HEK293 (cell line): ENCODE measurements around the gene ZNF101.
A peak's percentile ranks its signal among the peaks of the same experiment; 100 is the strongest.

Experiments
- CTCF ChIA-PET: fragments of 350-600 bp; formaldehyde crosslinking; extraction: SDS; loops from one replicate; lab custom pipeline; 2021; ENCODE audit warnings: antibody characterized with exemption; lab: Yijun Ruan, JAX
- POLR2A ChIA-PET: fragments of 300-600 bp; formaldehyde crosslinking; extraction: SDS; loops from one replicate; lab custom pipeline; 2020; ENCODE audit warnings: antibody characterized with exemption, inconsistent platforms; lab: Yijun Ruan, JAX
- H3K27ac ChIP-seq: fragments of 200-500 bp; sonication (Bioruptor generic); 2 replicates; pipeline ENCODE4 v1.5.1; 2014; ENCODE audit warnings: low read depth, low read length, control low read depth, inconsistent platforms; ENCODE audit errors: extremely low read depth
- H3K36me3 ChIP-seq, 2 experiments: fragments of 200-500 bp in 1 of 2; sonication (Bioruptor generic) in 1 of 2; 1 replicate in 1 of 2; 2 replicates in 1 of 2; pipeline ENCODE4 v1.5.1; 2014 to 2017; ENCODE audit warnings: inconsistent platforms in 2 of 2, low read length in 2 of 2; ENCODE audit not compliant: control insufficient read depth in 2 of 2, insufficient read depth in 1 of 2
- H3K4me1 ChIP-seq: fragments of 200-500 bp; sonication (Bioruptor generic); 2 replicates; pipeline ENCODE4 v1.5.1; 2014; ENCODE audit warnings: mild to moderate bottlenecking, low read length, inconsistent platforms; ENCODE audit not compliant: control insufficient read depth, insufficient read depth
- H3K4me3 ChIP-seq: 2 replicates; pipeline ENCODE4 v1.5.1; 2011; ENCODE audit warnings: low read depth, mild to moderate bottlenecking, control low read depth, low read length, moderate library complexity
- H3K9me3 ChIP-seq: fragments of 200-500 bp; sonication (Bioruptor generic); 2 replicates; pipeline ENCODE4 v1.5.1; 2014; ENCODE audit warnings: low read depth, low read length, inconsistent platforms; ENCODE audit not compliant: control insufficient read depth, insufficient read depth
- BCL11A ChIP-seq: fragments of 450-650 bp; formaldehyde crosslinking; IDR thresholded peaks from 2 replicates; pipeline ENCODE4 v1.5.1; 2016; ENCODE audit warnings: low read depth, missing biosample characterization, missing genetic modification characterization
- HOXC10 ChIP-seq: sonication (generic); formaldehyde crosslinking; IDR thresholded peaks from 2 replicates; pipeline ENCODE4 v1.8.1; 2023; ENCODE audit warnings: mild to moderate bottlenecking, missing genetic modification reagents
- REPIN1 ChIP-seq: fragments of 450-650 bp; formaldehyde crosslinking; IDR thresholded peaks from 2 replicates; pipeline ENCODE4 v1.5.1; 2017; ENCODE audit warnings: missing biosample characterization, missing genetic modification characterization, low read depth
- ZBTB48 ChIP-seq: fragments of 450-650 bp; formaldehyde crosslinking; IDR thresholded peaks from 2 replicates; pipeline ENCODE4 v1.5.1; 2016; ENCODE audit warnings: missing biosample characterization, missing genetic modification characterization
- ZBTB8A ChIP-seq: fragments of 450-650 bp; formaldehyde crosslinking; IDR thresholded peaks from 2 replicates; pipeline ENCODE4 v1.5.1; 2016; ENCODE audit warnings: missing biosample characterization, missing genetic modification characterization
- ZFHX2 ChIP-seq: fragments of 450-650 bp; formaldehyde crosslinking; conservative IDR thresholded peaks from 2 replicates; pipeline ENCODE4 v1.5.1; 2016; ENCODE audit warnings: missing biosample characterization, missing genetic modification characterization
- ZFP3 ChIP-seq: fragments of 450-650 bp; formaldehyde crosslinking; IDR thresholded peaks from 2 replicates; pipeline ENCODE4 v1.5.1; 2016; ENCODE audit warnings: low read depth, missing biosample characterization, missing genetic modification characterization
- ZNF16 ChIP-seq: fragments of 450-650 bp; formaldehyde crosslinking; IDR thresholded peaks from 2 replicates; pipeline ENCODE4 v1.5.1; 2016; ENCODE audit warnings: low read depth, missing biosample characterization, missing genetic modification characterization
- ZNF311 ChIP-seq: fragments of 450-650 bp; formaldehyde crosslinking; IDR thresholded peaks from 2 replicates; pipeline ENCODE4 v1.5.1; 2017; ENCODE audit warnings: missing biosample characterization, missing genetic modification characterization, borderline replicate concordance
- ZNF335 ChIP-seq: fragments of 450-650 bp; formaldehyde crosslinking; conservative IDR thresholded peaks from 2 replicates; pipeline ENCODE4 v1.5.1; 2016; ENCODE audit warnings: missing biosample characterization, missing genetic modification characterization
- ZNF426 ChIP-seq: fragments of 450-650 bp; formaldehyde crosslinking; IDR thresholded peaks from 2 replicates; pipeline ENCODE4 v1.5.1; 2017; ENCODE audit warnings: missing biosample characterization, missing genetic modification characterization, mild to moderate bottlenecking, inconsistent platforms, moderate library complexity
- ZNF514 ChIP-seq: fragments of 450-650 bp; formaldehyde crosslinking; IDR thresholded peaks from 2 replicates; pipeline ENCODE4 v1.5.1; 2016; ENCODE audit warnings: missing biosample characterization, missing genetic modification characterization
- ZNF544 ChIP-seq: fragments of 450-650 bp; formaldehyde crosslinking; IDR thresholded peaks from 2 replicates; pipeline ENCODE4 v1.5.0; 2017; ENCODE audit warnings: missing biosample characterization, missing genetic modification characterization
- ZNF558 ChIP-seq: fragments of 450-650 bp; formaldehyde crosslinking; IDR thresholded peaks from 2 replicates; pipeline ENCODE4 v1.5.1; 2016; ENCODE audit warnings: missing biosample characterization, missing genetic modification characterization
- ZNF677 ChIP-seq: fragments of 450-650 bp; IDR thresholded peaks from 2 replicates; pipeline ENCODE4 v1.5.0; 2018; ENCODE audit warnings: missing biosample characterization, mild to moderate bottlenecking, missing genetic modification characterization, moderate library complexity
- ZNF785 ChIP-seq: fragments of 450-650 bp; formaldehyde crosslinking; IDR thresholded peaks from 2 replicates; pipeline ENCODE4 v1.5.1; 2016; ENCODE audit warnings: missing biosample characterization, missing genetic modification characterization
- TF ChIP-seq, protein P1 (sequence below): fragments of 450-650 bp; formaldehyde crosslinking; IDR thresholded peaks from 2 replicates; pipeline ENCODE4 v1.5.1; 2016; ENCODE audit warnings: missing biosample characterization, missing genetic modification characterization
- TF ChIP-seq, protein P2 (sequence below): fragments of 450-650 bp; formaldehyde crosslinking; IDR thresholded peaks from 2 replicates; pipeline ENCODE4 v1.5.1; 2016; ENCODE audit warnings: missing biosample characterization, missing genetic modification characterization
- TF ChIP-seq, protein P3 (sequence below): fragments of 450-650 bp; formaldehyde crosslinking; IDR thresholded peaks from 2 replicates; pipeline ENCODE4 v1.5.1; 2016; ENCODE audit warnings: missing biosample characterization, missing genetic modification characterization
- TF ChIP-seq, protein P4 (sequence below): fragments of 450-650 bp; IDR thresholded peaks from 2 replicates; pipeline ENCODE4 v1.5.1; 2018; ENCODE audit warnings: missing biosample characterization, mild to moderate bottlenecking, missing genetic modification characterization

ZNF101 gene

DNA sequence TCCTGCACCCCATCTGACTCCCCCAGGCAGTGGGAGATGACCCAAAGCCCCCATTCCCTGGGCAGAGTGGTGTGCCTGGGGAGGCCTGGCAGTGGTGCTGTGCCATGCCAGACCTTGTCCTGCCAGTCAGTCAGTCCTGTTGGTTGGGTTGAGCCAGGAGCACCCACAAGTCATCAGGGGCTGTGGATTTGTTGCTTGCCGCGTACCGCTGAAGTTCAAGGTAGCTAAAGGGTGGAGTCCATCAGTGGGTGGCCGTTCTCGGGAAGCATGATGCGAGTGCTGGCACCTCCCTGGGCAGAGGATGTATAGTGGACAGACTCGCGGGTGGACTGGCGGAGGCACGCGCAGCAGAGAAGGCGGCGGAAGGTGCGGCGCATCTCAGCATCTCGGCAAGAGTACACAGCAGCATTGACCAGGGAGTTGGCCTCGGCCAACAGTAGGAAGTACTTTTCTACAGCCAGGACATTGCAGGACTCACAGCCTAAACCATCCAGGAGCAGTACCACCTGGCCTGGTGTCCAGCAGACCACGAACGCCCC is 44.5 kb upstream of the ZNF101 start:
- Histone ChIP-seq H3K9me3 (no peaks in the 10 kb centered on the region), H3K4me3 (no peak overlapping the region), H3K4me1 (no peaks in the 10 kb centered on the region), H3K27ac (no peak overlapping the region), H3K36me3 (no peaks in the 10 kb centered on the region; a peak in 1 of 3 replicates)
- POLR2A ChIA-PET: no interaction called here
- no peak for TF ChIP-seq ZNF311
- TF ChIP-seq REPIN1: no peak
- no peak for TF ChIP-seq ZFHX2 (tag by site-specific recombination)
- TF ChIP-seq ZNF16 (tag by site-specific recombination): no peak
- TF ChIP-seq, protein P1, sequence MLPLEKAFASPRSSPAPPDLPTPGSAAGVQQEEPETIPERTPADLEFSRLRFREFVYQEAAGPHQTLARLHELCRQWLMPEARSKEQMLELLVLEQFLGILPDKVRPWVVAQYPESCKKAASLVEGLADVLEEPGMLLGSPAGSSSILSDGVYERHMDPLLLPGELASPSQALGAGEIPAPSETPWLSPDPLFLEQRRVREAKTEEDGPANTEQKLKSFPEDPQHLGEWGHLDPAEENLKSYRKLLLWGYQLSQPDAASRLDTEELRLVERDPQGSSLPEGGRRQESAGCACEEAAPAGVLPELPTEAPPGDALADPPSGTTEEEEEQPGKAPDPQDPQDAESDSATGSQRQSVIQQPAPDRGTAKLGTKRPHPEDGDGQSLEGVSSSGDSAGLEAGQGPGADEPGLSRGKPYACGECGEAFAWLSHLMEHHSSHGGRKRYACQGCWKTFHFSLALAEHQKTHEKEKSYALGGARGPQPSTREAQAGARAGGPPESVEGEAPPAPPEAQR: no peak
- TF ChIP-seq, protein P2, sequence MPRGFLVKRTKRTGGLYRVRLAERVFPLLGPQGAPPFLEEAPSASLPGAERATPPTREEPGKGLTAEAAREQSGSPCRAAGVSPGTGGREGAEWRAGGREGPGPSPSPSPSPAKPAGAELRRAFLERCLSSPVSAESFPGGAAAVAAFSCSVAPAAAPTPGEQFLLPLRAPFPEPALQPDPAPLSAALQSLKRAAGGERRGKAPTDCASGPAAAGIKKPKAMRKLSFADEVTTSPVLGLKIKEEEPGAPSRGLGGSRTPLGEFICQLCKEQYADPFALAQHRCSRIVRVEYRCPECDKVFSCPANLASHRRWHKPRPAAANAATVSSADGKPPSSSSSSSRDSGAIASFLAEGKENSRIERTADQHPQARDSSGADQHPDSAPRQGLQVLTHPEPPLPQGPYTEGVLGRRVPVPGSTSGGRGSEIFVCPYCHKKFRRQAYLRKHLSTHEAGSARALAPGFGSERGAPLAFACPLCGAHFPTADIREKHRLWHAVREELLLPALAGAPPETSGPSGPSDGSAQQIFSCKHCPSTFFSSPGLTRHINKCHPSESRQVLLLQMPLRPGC (tag by site-specific recombination): no peak
- TF ChIP-seq, protein P3, sequence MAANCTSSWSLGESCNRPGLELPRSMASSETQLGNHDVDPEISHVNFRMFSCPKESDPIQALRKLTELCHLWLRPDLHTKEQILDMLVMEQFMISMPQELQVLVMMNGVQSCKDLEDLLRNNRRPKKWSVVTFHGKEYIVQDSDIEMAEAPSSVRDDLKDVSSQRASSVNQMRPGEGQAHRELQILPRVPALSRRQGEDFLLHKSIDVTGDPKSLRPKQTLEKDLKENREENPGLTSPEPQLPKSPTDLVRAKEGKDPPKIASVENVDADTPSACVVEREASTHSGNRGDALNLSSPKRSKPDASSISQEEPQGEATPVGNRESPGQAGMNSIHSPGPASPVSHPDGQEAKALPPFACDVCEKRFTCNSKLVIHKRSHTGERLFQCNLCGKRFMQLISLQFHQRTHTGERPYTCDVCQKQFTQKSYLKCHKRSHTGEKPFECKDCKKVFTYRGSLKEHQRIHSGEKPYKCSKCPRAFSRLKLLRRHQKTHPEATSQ (tag by site-specific recombination): no peak
- TF ChIP-seq ZFP3 (tag by site-specific recombination): no peak
- no peak for TF ChIP-seq ZBTB48
- TF ChIP-seq ZNF558 (tag by site-specific recombination): no peak
- TF ChIP-seq ZNF544 (tag by site-specific recombination): no peak
- TF ChIP-seq ZNF677 (tag by site-specific recombination): no peak
- no peak for TF ChIP-seq HOXC10
- TF ChIP-seq ZBTB8A: no peak
- no peak for TF ChIP-seq ZNF335 (tag by site-specific recombination)
- no peak for TF ChIP-seq ZNF426 (tag by site-specific recombination)
- TF ChIP-seq ZNF514 (tag by site-specific recombination): no peak
- TF ChIP-seq BCL11A (tag by site-specific recombination): no peak
- TF ChIP-seq ZNF785: no peak
- CTCF ChIA-PET: interaction anchor here (0.6 kb wide), 1 partner anchor 19 kb away, joined by 3 read pairs; no protein-coding TSS in a partner anchor

DNA sequence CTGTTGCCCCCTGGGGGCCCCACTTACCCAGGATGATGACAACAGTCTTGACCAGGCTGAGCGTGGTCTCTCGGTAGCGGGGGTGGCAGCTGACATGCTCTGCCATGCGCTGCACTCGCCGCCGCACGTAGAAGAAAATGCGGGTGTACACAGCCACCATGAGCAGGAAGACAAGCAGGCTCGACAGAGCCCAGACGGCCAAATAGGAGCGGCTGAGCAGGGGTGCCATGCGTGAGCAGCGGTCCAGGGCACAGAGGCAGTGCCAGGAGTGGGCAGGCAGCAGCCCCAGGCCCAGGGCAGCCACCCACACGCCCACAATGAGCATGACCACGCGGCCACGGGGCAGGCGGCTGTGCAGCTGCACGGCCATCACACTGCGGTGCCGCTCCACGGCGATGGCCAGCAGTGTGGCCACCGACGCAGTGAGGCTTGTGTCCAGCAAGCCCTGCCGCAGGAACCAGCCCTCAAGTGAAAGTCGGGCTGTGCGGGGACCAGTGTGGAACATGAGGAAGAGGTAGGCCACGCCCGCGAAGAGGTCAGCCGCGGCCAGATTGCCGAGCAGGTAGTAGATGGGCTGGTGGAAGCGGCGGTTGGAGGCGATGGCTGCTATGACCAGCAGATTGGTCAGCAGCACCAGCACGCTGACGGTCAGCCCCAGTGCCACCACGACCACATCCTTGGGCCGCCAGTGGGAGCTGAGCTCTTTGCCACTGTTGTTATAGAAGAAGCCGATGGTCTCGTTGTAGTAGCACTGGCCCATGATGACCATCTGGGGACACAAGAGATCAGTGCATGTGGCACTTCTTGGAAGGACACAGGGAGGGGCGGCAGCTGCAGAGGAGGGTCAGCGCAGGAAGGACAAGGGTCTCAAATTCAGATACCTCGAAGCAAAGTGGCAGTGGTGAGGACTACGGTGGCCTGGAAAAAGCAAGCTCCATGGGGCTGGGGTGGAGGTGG is 41.8 kb upstream of the ZNF101 start:
- Histone ChIP-seq H3K9me3 (no peaks in the 10 kb centered on the region), H3K36me3 (peaks cover 0 to 5% of the 10 kb centered on the region in 2 experiments; a peak in 2 of 3 replicates), H3K4me1 (no peaks in the 10 kb centered on the region), H3K27ac (peak overlapping the region; percentile 49; the same call in 1 of the 2 replicates), H3K4me3 (no peak overlapping the region)
- TF ChIP-seq ZFHX2 (tag by site-specific recombination): 0 out of 2 replicates have a peak, but pooled peaks have one; percentile 10
- TF ChIP-seq, protein P4, sequence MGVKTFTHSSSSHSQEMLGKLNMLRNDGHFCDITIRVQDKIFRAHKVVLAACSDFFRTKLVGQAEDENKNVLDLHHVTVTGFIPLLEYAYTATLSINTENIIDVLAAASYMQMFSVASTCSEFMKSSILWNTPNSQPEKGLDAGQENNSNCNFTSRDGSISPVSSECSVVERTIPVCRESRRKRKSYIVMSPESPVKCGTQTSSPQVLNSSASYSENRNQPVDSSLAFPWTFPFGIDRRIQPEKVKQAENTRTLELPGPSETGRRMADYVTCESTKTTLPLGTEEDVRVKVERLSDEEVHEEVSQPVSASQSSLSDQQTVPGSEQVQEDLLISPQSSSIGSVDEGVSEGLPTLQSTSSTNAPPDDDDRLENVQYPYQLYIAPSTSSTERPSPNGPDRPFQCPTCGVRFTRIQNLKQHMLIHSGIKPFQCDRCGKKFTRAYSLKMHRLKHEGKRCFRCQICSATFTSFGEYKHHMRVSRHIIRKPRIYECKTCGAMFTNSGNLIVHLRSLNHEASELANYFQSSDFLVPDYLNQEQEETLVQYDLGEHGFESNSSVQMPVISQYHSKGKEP: no peak
- CTCF ChIA-PET: interaction anchor here (0.7 kb wide), 1 partner anchor 15 kb away, joined by 3 read pairs; no protein-coding TSS in a partner anchor
- POLR2A ChIA-PET: interaction anchor here (0.7 kb wide), 1 partner anchor 105 kb away, joined by 3 read pairs; no protein-coding TSS in a partner anchor
